T-helper 2 cell (primary cell): Measurements from ENCODE around the gene FZR1.

Experiments used
- DNase-seq, 5 experiments: peaks; one replicate each; pipeline versions ENCODE4 v3.0.0 to v3.0.0-alpha.2; 2012 to 2022

FZR1 gene

DNA sequence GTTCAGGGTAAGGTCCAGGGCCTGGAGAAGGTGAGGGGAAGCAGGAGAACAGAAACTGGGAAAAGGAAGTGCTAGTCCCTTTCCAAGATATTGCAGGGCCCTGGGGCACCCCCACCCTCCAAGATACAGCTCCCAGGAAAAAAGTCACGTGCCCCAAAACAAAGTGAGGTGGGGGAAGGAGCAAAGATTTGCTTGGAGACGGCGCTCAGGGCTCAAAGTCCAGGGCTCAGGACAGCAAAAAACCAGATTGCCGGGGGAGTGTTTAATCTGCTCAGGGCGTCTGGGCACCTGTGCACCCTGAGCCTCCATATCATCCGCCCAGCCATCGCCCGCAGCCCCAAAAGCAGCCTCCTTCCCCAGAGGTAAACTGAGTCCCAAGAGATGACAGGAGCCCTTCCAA, 32.1 kb upstream of the FZR1 start:
- no peak for DNase-seq

DNA sequence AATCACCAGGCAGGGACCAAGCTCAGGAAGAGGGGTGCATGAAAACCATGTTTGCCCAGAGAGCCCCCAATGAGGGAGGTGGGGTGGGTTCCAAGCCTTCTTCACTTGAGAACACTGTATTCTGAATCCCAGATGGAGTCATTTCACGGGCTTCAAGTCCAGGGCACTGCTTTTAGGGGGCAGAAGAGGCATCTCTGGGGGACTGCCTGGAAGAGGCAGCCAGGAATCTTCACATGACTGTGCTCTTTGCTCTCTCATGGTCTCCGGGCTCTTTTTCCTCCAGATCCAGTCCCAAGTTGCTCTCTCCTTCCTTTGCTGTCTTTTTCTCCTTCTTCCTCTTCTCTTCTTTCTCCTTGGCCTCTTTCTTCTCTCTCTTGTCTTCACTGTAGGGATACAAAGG, 31.5 kb upstream of the FZR1 start:
- DNase-seq: no peak

DNA sequence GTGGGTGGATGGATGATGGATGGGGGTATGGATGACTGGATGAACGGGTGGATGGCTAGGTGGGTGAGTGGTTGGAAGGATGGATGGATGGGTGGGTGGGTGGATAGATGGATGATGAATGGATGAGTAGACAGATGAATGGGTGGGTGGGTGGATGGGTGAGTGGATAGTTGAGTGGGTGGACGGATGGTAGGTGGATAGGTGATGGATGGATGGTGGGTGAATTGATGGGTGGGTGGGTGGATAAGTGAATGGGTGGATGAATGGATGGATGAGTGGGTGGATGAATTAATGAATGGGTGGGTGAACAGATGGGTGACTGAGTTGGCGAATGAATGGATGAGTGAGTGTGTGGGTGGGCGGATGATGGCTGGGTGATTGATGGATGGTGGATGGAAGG, 30.7 kb upstream of the FZR1 start:
- no peak for DNase-seq

DNA sequence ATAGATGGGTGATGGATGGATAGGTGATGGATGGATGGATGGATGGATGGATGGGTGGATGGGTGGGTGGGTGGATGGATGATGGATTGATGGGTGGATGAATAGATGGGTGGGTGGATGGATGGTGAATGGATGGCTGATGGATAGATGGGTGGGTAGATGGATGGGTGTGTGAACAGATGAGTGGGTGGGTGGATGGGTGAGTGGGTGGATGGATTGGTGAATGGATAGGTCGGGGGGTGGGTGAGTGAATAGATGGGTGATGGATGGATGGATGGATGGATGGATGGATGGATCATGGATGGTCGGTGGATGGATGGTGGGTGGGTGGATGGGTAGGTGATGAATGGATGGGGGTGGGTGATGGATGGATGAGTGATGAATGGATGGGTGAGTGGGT, 29.3 kb upstream of the FZR1 start:
- no peak for DNase-seq

DNA sequence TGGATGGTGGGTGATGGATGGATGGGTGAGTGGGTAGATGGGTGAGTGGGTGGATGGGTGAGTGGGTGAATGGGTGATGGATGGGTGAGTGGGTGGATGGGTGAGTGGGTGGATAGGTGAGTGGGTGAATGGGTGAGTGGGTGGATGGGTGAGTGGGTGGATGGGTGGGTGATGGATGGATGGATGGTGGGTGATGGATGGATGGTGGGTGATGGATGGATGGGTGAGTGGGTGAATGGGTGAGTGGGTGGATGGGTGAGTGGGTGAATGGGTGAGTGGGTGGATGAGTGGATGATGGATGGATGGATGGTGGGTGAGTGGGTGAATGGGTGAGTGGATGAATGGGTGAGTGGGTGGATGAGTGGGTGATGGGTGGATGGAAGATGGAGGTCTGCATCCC, 28.6 kb upstream of the FZR1 start:
- DNase-seq: no peak

DNA sequence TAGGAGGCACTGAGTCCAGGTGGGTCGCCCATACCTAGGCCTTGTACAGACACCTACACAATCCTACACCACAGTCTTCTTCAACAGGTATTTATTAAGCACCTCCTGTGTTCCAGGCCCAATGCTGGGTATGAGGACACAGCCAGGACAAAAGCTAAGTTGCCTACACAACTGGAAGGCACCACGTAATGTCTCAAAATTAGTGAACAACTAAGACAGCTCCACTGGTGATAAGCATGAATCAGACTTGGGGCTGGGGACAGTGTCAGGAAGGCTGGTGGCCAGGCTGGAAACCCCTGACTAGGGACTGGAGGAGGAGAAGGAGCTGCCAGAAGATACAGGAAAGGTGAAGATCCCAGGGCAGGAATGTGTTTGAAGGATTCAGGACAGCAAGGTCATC, 28.2 kb upstream of the FZR1 start:
- no peak for DNase-seq

DNA sequence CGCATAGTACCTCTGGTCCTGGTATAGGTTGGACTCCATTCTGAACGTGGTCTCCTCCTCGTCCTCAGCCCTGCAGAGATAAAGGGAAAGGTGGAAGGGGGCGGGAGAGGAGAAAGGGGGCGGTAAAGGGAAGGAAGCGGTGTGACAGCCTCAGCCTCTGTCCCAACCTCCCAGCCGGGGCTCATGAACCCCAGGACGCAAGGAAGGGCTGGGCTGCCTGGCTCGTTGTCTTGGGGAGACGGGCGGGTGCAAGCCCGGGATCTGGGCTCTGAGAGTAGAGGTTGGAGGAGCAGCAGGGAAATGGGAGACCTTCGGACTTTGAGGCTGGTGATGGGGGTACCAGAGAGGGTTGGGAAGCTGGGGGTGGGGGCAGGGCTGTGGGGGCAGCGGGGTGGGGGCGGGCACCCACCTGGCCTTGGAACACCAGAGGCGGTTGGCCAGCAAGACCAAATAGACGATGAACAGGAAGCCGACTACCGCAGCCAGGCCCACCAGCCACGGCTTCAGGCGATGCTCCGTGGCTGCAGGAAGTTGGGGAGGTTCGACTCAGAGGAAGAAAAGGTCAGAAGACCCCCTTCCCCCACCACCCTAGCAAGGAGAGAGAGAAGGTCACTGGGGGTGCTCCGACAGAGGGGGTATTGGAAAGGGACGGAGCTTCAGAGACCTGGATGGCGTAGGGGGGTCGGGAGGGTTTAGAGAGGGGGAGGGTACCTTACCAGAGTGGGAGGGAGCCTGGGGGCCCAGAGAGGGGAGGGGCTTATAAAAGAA, 27.5 kb upstream of the FZR1 start:
- peak in 1 of 5 experiments; percentile 23 for DNase-seq

DNA sequence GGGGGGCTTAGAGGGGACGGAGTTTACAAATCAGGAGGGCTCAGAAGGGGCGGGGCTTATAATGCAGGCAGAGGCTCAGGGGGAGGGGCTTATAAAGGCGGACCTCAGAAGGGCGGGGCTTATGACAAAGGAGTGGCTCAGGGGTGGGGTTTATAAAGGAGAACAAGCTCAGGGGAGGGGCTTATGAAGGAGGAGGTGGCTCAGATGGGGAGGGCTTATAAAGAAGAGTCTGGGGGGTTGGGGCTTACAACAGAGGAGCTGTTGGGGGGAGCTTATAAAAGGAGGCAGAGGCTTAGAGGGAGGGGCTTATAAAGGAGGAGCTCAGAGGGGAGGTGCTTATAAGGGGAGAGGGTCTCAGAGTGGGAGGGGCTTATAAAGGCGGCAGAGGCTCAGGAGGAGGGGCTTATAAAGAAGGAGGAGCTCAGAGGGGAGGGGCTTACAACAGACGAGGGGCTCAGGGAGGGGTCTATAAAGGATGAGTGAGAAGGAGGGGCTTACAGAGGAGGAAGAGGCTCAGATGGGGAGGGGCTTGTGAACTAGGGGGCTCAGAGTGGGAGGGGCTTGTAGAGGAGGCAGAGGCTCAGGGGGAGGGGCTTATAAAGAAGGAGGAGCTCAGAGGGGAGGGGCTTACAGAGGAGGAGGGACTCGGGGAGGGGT, 26.8 kb upstream of the FZR1 start:
- peak in 3 of 5 experiments; percentile 36 to 54 (median 45) for DNase-seq

DNA sequence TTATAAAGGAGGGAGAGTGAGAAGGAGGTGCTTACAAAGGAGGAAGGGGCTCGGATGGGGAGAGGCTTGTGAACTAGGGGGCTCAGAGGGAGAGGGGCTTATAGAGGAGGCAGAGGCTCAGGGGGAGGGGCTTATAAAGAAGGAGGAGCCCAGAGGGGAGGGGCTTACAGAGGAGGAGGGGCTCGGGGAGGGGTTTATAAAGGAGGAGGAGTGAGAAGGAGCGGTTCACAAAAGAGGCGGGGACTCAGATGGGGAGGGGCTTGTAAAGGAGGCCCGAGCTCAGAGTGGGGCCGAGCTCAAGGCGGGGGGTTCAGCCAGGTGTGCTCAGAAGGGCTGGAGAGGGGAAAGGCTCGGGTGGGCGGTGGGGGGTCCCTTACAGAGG, 26.3 kb upstream of the FZR1 start:
- DNase-seq: peak in 3 of 5 experiments; percentile 20 to 43 (median 23)

DNA sequence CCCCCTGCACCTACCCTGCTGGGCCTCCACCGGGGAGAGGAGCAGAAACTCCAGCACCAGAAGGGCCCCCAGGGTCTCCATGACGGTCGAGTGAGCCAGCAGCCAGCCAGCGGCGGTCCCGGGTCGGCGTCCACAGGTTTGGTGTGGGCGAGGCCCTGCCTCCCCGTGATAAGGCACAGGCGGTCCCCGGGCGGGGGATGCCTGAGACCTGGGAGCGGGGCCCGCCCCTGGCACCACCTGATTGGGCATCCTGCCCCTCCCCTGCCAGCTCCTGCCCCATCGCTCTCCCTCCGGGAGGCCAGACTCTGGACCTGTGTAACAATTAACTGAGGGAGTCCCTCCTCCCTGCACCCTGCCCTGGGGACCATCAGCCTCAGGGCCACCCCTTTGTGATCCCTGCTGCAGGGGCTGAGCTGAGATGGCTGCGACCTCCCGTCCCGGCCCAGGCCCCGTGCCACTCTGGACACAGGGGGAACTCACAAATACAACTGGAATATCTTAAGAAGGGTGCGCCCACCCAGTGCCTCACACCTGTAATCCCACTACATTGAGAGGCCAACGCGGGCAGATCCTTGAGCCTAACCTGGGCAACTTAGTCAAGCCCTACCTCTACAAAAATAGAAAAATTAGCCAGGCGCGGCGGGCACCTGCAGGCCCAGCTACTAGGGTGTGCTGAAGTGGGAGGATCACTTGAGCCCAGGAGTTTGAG, 25.6 kb upstream of the FZR1 start, which contains the start of gene SMIM24:
Gene SMIM24 (minus strand): TSS at position 143 of the 709 bp plus-strand sequence. CDS start 62 bp downstream, at position 81.
- no peak for DNase-seq

DNA sequence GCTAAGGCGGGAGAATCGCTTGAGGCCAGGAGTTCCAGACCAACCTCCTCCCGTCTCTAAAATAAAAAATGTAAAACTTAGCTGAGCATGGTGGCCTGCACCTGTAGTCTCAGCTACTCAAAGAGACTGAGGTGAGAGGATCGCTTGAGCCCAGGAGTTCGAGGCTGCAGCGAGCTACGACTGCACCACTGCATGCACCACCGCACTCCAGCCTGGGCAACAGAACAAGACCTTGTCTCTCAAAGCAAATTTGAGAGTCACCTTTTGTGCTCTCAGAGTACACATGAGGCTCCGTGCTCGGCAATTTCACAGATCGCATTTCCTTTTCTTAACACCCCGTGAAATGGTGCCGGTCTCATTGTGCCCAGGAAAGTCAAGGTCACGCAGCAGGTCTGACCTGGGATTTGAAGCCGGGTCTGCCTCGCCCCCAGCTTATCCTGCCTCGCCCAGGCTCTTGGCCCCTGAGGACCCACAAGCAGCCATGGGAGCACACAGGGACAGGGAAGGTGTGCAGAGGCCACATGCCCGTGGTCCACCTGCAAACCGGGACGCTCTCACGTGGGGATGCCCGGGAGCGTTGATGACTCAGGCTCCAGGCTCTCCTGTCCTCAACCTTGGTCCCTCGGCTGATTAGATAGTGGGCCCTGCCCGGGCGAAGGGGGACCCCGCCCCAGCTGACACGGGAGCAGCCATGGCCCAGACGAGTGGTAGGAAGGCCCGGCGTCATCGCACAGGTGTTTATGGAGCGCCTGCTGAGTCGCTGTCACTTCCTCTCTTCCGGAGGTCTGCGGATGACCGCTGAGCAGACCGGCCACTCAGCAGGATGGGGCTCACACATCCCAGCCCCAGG, 24.6 kb upstream of the FZR1 start:
- no peak for DNase-seq

DNA sequence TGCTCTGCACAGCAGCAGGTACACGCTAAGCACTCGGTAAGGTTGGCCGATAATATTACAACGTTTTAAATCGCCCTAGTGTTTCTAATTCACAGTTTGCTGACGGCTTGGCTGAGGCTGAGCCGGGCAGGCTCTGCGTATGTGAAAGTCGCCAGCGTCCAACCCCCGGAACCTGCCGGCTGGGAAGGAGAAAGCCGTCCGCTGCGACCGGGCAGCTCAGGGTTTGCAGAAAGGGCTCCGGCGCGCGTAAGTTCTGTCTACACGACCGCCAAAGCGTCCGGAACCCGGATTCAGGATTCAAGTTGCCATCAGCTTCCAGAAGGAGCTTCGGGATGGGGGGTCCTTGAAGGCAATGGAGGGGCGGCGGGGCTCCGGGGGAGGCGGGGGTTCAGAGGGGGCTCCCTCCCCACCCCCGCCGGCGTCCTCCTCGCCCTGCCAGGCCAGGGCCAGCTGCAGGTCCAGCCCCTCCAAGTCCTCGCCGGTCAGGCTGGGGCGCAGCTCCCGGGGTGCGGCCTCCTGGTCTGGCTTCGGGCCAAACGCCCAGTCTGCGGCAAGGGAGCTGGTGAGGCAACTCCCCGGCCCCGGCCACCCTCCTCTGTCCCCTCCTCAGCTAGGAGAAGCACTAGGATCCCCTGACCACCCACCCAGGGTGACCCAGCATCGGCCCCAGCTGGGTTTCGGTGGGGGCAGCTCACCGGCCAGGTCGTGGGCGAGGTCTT, 23.4 kb upstream of the FZR1 start:
- DNase-seq: no peak

DNA sequence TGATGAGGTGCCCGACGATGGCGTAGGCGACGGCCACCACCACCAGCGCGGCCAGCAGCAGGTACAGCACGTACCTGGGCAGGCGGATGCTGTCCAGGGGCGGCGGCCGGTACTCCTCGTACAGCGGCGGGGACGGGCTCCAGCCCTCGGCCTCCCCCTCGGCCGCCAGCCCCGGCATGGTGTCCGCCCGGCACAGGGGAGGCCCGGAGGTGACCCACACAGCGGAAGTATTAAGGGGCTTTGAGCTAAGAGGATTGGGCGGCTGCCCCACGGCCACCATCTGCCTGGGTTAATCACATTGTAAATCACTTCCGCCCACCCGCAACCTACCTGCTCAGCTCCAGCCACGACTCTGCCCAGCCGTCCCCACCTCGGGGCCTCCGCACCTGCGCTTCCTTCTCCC, 22.9 kb upstream of the FZR1 start, which contains the start of gene SMIM44:
Gene SMIM44 (minus strand): TSS at position 216 of the 403 bp plus-strand sequence. CDS start 38 bp downstream, at position 178.
- no peak for DNase-seq

DNA sequence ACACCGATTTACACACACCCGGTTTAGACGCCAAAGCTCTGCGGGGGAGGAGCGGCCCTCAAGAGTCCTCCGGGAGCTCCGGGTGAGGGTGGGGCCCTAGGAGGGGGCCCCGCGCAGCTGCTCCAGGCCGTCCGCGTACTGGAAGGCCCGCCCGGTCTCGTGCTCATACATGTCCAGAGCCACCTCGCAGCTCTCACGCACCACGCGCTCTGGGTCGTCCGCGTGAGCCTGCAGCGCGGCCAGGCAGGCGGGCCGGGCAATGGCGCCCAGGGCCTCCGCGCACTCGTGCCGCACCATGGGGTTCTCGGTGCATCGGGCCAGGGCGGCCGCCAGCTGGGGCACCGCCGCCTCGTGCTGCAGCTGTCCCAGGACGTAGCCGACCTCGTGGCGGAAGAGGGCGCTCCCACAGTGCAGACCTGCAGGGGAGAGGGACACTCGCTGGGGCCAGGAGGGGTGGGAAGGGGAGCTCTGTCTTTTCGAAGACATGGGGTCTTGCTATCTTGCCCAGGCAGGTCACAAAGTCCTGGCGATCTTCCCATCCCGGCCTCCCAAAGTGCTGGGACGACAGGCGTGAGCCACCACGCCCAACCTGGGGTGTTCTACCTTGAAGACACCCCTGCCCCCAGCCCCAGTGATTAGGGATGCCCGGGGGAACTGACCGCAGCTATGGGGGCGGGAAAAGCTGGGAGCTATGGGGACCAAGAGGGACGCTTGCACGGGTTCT, 14.6 kb upstream of the FZR1 start:
- DNase-seq: no peak

DNA sequence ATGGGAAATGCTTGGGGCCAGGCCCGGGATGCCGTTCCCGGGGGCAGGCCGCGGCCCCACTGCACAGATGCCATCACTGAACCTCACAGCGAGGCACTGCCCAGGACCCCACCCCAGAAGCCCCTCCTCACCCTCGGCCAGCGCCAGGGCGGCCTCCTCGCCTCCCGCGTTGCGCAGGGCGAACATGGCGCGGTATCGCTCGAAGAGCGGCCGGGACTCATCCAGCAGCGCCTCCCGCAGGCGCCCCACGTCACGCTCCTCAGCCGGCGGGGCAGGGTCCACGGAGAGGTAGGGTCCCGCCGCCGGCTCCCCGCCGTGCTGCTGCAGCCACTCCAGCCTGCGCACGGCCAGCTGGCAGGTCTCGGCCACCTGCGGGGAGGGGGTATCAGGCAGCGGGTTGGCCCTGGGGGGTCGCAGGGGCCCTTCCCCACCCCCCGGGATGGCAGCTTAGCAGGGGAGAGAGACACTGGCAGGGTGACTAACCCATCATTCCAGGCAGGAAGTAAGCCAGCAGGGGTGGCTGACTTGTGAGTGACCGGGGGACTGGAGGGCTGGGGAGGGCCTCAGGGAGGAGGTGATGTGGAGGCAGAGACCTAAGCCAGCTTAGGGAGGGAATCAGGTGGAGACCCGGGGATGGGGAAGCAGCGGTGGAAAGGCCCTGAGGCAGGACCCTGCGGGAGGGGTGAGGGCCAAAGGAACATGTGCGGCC, 13.8 kb upstream of the FZR1 start:
- no peak for DNase-seq

DNA sequence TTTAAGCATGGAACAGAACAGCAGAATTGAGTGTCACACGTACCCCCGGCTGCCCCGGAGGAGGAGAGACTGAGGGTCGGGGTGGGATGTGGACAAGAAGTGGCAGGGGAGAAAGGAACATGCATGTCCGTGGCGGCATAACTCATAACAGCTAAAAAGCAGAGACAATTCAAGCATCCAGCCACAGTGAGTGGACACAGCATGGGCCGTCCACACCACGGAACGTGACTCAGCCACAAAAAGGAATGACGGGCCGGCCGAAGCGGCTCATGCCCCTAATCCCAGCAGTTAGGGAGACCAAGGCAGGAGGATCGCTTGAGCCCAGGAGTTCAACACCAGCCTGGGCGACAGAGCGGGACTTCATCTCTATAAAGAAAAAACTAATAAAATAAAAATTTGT, 13.2 kb upstream of the FZR1 start:
- no peak for DNase-seq

DNA sequence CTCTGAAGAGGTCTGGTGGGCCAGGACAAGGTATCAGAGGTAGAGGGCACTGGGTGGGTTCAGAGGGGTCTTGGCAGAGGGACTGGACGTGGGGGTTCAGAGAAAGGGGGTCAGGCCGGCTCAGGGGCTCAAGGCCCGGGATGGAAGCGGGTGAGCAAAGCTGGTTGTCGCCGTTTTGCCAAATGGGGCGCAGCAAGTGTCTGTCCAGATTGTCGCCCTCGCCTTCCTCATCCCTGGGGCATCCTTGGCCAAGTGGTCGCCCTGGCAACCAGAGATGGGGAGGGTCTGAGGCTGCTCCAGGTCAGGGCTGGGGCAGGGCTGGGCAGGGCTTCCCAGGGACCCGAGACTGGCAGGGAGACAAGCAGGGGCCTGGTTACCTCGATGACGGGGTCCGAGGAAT, 12.5 kb upstream of the FZR1 start:
- no peak for DNase-seq

DNA sequence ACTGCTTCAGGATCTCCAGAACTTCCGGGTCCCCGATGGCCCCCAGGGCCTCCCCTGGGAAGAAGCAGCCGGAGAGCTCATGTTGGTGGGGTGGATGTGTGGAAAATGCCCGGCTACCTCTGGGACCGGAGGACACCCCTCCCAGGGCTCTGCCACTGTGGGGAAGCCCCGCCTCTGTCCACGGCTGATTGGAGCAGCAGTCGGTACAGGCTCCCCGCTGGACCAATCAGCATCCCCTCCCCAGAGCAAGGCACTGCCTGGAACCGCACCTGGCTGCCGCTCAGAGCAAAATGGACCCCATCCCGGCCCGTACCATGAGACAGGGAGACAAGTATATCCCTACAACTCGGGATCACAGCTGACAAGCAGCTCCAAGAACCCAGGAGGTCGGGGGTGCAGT, 12.1 kb upstream of the FZR1 start:
- DNase-seq: peak in 1 of 5 experiments; percentile 53

DNA sequence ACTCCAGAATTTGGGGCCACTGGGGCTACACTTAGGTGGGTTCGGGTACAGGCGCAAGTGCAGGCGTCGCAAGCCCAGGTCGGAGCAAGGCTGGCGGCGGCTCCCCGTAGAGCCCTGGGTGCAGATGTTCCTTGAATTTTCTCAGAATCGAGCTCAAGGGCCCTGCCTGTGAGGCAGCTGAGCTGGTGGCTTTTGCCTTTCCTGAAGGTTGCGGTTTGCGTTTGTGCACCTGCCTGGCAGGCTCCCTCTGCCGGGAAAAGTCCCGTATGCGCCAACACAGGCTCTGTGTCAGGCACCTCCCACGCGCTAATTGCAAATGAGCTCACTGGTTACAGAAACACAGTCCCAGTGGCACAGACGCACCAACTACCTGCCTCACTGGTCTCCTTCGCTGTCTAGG, 11.6 kb upstream of the FZR1 start:
- DNase-seq: peak in 2 of 5 experiments; percentile 19 to 33
